Measurements from ENCODE around the gene PRUNE2.
"Not testable (repeated sequence)": the region's sequence is repeated elsewhere in the genome, so short reads cannot be mapped to it uniquely, and the experiment has no call there.

Gene PRUNE2

GRCh38 chr9:76858248-76858647, 47.7 kb downstream of the PRUNE2 start:
- not testable (repeated sequence) for DNase-seq

- DNase-seq, result no peak
These were observed 49.9 kb downstream of the PRUNE2 start for GRCh38 chr9:76856016-76856415.

- no peak for DNase-seq
These were observed 50.9 kb downstream of the PRUNE2 start for GRCh38 chr9:76855015-76855414.

GRCh38 chr9:76852026-76852425, 53.9 kb downstream of the PRUNE2 start:
- DNase-seq, result no peak

GRCh38 chr9:76846297-76846696, 59.6 kb downstream of the PRUNE2 start:
- DNase-seq, result no peak

GRCh38 chr9:76845254-76845653, 60.7 kb downstream of the PRUNE2 start:
- DNase-seq, result no peak

GRCh38 chr9:76835571-76836283, 70.2 kb downstream of the PRUNE2 start:
- no peak for DNase-seq

- DNase-seq, result no peak
These were observed 77.5 kb downstream of the PRUNE2 start for GRCh38 chr9:76828447-76828846.

GRCh38 chr9:76827296-76828080, 78.4 kb downstream of the PRUNE2 start:
- no peak for DNase-seq

GRCh38 chr9:76820431-76820830, 85.5 kb downstream of the PRUNE2 start:
- DNase-seq, result no peak

- DNase-seq, result no peak
These were observed 87.6 kb downstream of the PRUNE2 start for GRCh38 chr9:76818271-76818670.

- no peak for DNase-seq
These were observed 88.4 kb downstream of the PRUNE2 start for GRCh38 chr9:76817489-76817888.

GRCh38 chr9:76812591-76812990, 93.3 kb downstream of the PRUNE2 start:
- DNase-seq, result no peak

- DNase-seq, result no peak
These were observed 95.4 kb downstream of the PRUNE2 start for GRCh38 chr9:76810377-76810957.

- DNase-seq, result no peak
These were observed 97.3 kb downstream of the PRUNE2 start for GRCh38 chr9:76808636-76809035.

- no peak for DNase-seq
These were observed 102.2 kb downstream of the PRUNE2 start for GRCh38 chr9:76803762-76804161.

- DNase-seq, result no peak
These were observed 102.8 kb downstream of the PRUNE2 start for GRCh38 chr9:76803083-76803482.

- DNase-seq, result no peak
These were observed 105.0 kb downstream of the PRUNE2 start for GRCh38 chr9:76800901-76801300.

GRCh38 chr9:76799473-76799872, 106.4 kb downstream of the PRUNE2 start:
- no peak for DNase-seq

GRCh38 chr9:76798527-76798926, 107.4 kb downstream of the PRUNE2 start:
- no peak for DNase-seq

GRCh38 chr9:76796296-76796695, 109.6 kb downstream of the PRUNE2 start:
- no peak for DNase-seq

GRCh38 chr9:76793784-76794431, 112.0 kb downstream of the PRUNE2 start:
- no peak for DNase-seq

GRCh38 chr9:76789840-76790239, 116.1 kb downstream of the PRUNE2 start:
- no peak for DNase-seq

GRCh38 chr9:76787677-76788076, 118.2 kb downstream of the PRUNE2 start:
- no peak for DNase-seq

Data from stimulated activated CD4-positive, alpha-beta T cell treated with anti-CD3 and anti-CD28 coated beads, Interleukin-4, amount 100 ng/mL, for 4 hours (primary cell).